Jurkat, Clone E6-1 (cell line): ENCODE results near the gene TFAM.
"Not testable (repeated sequence)": the region's sequence is repeated elsewhere in the genome, so short reads cannot be mapped to it uniquely, and the experiment has no call there.

Source experiments
- DNase-seq: peaks from one replicate; pipeline ENCODE4 v3.0.0-alpha.2; 2011; ENCODE audit warnings: low read depth, low spot score
- H3K4me3 ChIP-seq: 2 replicates; pipeline ENCODE4 v1.5.1; 2011; ENCODE audit warnings: mild to moderate bottlenecking, low read length, control low read depth, moderate library complexity

TFAM gene

GRCh38 chr10:58424176-58424575 lies 39.0 kb downstream of the TFAM start:
- DNase-seq = no peak
- no peak overlapping the region for H3K4me3 ChIP-seq

GRCh38 chr10:58428436-58428835 lies 43.2 kb downstream of the TFAM start:
- not testable (repeated sequence) for H3K4me3 ChIP-seq, DNase-seq

GRCh38 chr10:58431903-58432302 lies 46.7 kb downstream of the TFAM start:
- no peak for DNase-seq
- H3K4me3 ChIP-seq = no peak overlapping the region

- no peak for DNase-seq
- no peak overlapping the region for H3K4me3 ChIP-seq
These were observed 47.9 kb downstream of the TFAM start for GRCh38 chr10:58433066-58433465.

- DNase-seq = no peak
- no peak overlapping the region for H3K4me3 ChIP-seq
These were observed 48.4 kb downstream of the TFAM start for GRCh38 chr10:58433571-58433970.

- DNase-seq = no peak
- no peak overlapping the region for H3K4me3 ChIP-seq
These were observed 50.2 kb downstream of the TFAM start for GRCh38 chr10:58435297-58435985.

- DNase-seq = peak; percentile 50
- H3K4me3 ChIP-seq = no peak overlapping the region
These were observed 50.9 kb downstream of the TFAM start for GRCh38 chr10:58436071-58436470.

- no peak for DNase-seq
These were observed 53.2 kb downstream of the TFAM start for GRCh38 chr10:58438340-58438871.

GRCh38 chr10:58438986-58439385 lies 53.8 kb downstream of the TFAM start:
- no peak for DNase-seq
- no peak overlapping the region for H3K4me3 ChIP-seq

More at GRCh38 chr10:58438340-58438871, 53.2 kb downstream of the TFAM start:
- no peak overlapping the region for H3K4me3 ChIP-seq

- no peak for DNase-seq
- H3K4me3 ChIP-seq = no peak overlapping the region
These were observed 54.6 kb downstream of the TFAM start for GRCh38 chr10:58439632-58440364.

- no peak overlapping the region for H3K4me3 ChIP-seq
- DNase-seq = no peak
These were observed 55.3 kb downstream of the TFAM start for GRCh38 chr10:58440484-58440883.

GRCh38 chr10:58444321-58444720 lies 59.1 kb downstream of the TFAM start:
- no peak for DNase-seq

GRCh38 chr10:58444876-58445275 lies 59.7 kb downstream of the TFAM start:
- no peak for DNase-seq
- no peak overlapping the region for H3K4me3 ChIP-seq

More at GRCh38 chr10:58444321-58444720, 59.1 kb downstream of the TFAM start:
- H3K4me3 ChIP-seq = no peak overlapping the region

GRCh38 chr10:58448121-58448935 lies 63.1 kb downstream of the TFAM start:
- no peak overlapping the region for H3K4me3 ChIP-seq
- no peak for DNase-seq
